Osteoblast (primary cell): Measurements from ENCODE around the gene TNN. TPM values are rescaled to one million over a fixed set of nuclear protein-coding genes. Genes with fewer than 3 reads are reported as not detected.
A peak's percentile ranks its signal among the peaks of the same experiment; 100 is the strongest.

Experiments
- DNase-seq: peaks from one replicate; pipeline ENCODE4 v3.0.0; 2011; ENCODE audit warnings: low spot score, mixed read lengths; ENCODE audit not compliant: insufficient read length; ENCODE audit errors: missing footprints
- H2AFZ ChIP-seq: 2 replicates; pipeline ENCODE4 v1.6.0; 2011; ENCODE audit warnings: mild to moderate bottlenecking, low read length
- H3K27ac ChIP-seq: 2 replicates; pipeline ENCODE4 v1.5.1; 2011; ENCODE audit warnings: mild to moderate bottlenecking, low read depth, low read length, moderate library complexity
- H3K27me3 ChIP-seq: 2 replicates; pipeline ENCODE4 v1.6.0; 2012; ENCODE audit warnings: mild to moderate bottlenecking, control low read depth, inconsistent platforms, low read length, moderate library complexity; ENCODE audit not compliant: insufficient read depth
- H3K36me3 ChIP-seq: 2 replicates; pipeline ENCODE4 v1.5.1; 2011; ENCODE audit warnings: mild to moderate bottlenecking, low read length, control low read depth, moderate library complexity; ENCODE audit not compliant: insufficient read depth
- H3K4me1 ChIP-seq: 2 replicates; pipeline ENCODE4 v1.5.1; 2011; ENCODE audit warnings: mild to moderate bottlenecking, low read length, control low read depth, moderate library complexity; ENCODE audit not compliant: insufficient read depth
- H3K4me2 ChIP-seq: 2 replicates; pipeline ENCODE4 v1.6.0; 2011; ENCODE audit warnings: mild to moderate bottlenecking, low read length; ENCODE audit not compliant: insufficient read depth
- H3K4me3 ChIP-seq: fragments of 200-600 bp; sonication (generic); 3 replicates; pipeline ENCODE4 v1.5.1; 2012; ENCODE audit warnings: mild to moderate bottlenecking, low read length, inconsistent platforms; ENCODE audit not compliant: insufficient read depth
- H3K79me2 ChIP-seq: 2 replicates; pipeline ENCODE4 v1.6.0; 2012; ENCODE audit warnings: mild to moderate bottlenecking, low read length, control low read depth, inconsistent platforms; ENCODE audit not compliant: insufficient read depth
- H3K9me3 ChIP-seq: 2 replicates; pipeline ENCODE4 v1.5.1; 2011; ENCODE audit warnings: low read depth, low read length, control low read depth
- H4K20me1 ChIP-seq: 2 replicates; pipeline ENCODE4 v1.6.0; 2012; ENCODE audit warnings: mild to moderate bottlenecking, low read length, control low read depth; ENCODE audit not compliant: insufficient read depth
- CTCF ChIP-seq: IDR thresholded peaks from 2 replicates; pipeline ENCODE4 v1.5.1; 2011; ENCODE audit warnings: mild to moderate bottlenecking, low read depth, low read length, moderate library complexity; ENCODE audit errors: extremely low read depth
- total RNA-seq: library from RNA; depleted of rRNA; stranded (reverse); fragments of >200 nt; gene quantifications from 2 replicates; pipeline ENCODE4 v1.2.3, GENCODE V29; 2012

The TNN gene
- total RNA-seq, 1 donor, result under 0.01 TPM

- H3K27ac ChIP-seq, result no peak overlapping the region
Measured at GRCh38 chr1:175191659-175192058, 124.0 kb downstream of the TNN start.

GRCh38 chr1:175192111-175192629 is 124.5 kb downstream of the TNN start:
- H3K9me3 ChIP-seq, result no peaks in the 10 kb centered on the region
- peak; percentile 80 for DNase-seq
- no peaks in the 10 kb centered on the region for H3K79me2 ChIP-seq
- H3K4me3 ChIP-seq, result peak overlapping the region; percentile 69
- no peaks in the 10 kb centered on the region for H3K36me3 ChIP-seq
- H2AFZ ChIP-seq, result peak overlapping the region; percentile 70
- H3K27ac ChIP-seq, result no peak overlapping the region
- peaks cover 5% of the 10 kb centered on the region for H3K4me1 ChIP-seq
- H3K27me3 ChIP-seq, result peaks cover 9% of the 10 kb centered on the region
- H3K4me2 ChIP-seq, result peak overlapping the region; percentile 85
- no peaks in the 10 kb centered on the region for H4K20me1 ChIP-seq
- no peak for TF ChIP-seq CTCF

More at GRCh38 chr1:175191659-175192058, 124.0 kb downstream of the TNN start:
- Histone ChIP-seq H2AFZ (no peak overlapping the region), H3K4me1 (peaks cover 5% of the 10 kb centered on the region), H4K20me1 (no peaks in the 10 kb centered on the region), H3K9me3 (no peaks in the 10 kb centered on the region), H3K27me3 (peaks cover 9% of the 10 kb centered on the region), H3K4me2 (peak overlapping the region; percentile 85), H3K36me3 (no peaks in the 10 kb centered on the region), H3K4me3 (peak overlapping the region; percentile 69), H3K79me2 (no peaks in the 10 kb centered on the region)
- TF ChIP-seq CTCF, result no peak
- DNase-seq, result no peak

- Histone ChIP-seq H2AFZ (peak within 1 kb of the TSS; percentile 81), H3K27ac (no peak within 1 kb of the TSS), H3K4me3 (peak within 1 kb of the TSS; percentile 69), H3K27me3 (peaks cover 9% of the 10 kb centered on the region), H3K79me2 (no peaks in the 10 kb centered on the region), H3K4me2 (peak within 1 kb of the TSS; percentile 85), H3K36me3 (no peaks in the 10 kb centered on the region), H3K9me3 (no peaks in the 10 kb centered on the region), H4K20me1 (no peaks in the 10 kb centered on the region), H3K4me1 (peaks cover 5% of the 10 kb centered on the region)
- TF ChIP-seq CTCF, result no peak
- no peak for DNase-seq
Measured at GRCh38 chr1:175192630-175193526, 125.2 kb downstream of the TNN start, which contains the start of gene KIAA0040. Gene KIAA0040, minus strand, starts transcription at chr1:175192776. Its CDS starts 31,763 bp downstream, at chr1:175161013.

GRCh38 chr1:175193527-175193910 is 125.9 kb downstream of the TNN start:
- Histone ChIP-seq H3K36me3 (no peaks in the 10 kb centered on the region), H2AFZ (peak overlapping the region; percentile 81), H3K79me2 (no peaks in the 10 kb centered on the region), H4K20me1 (no peaks in the 10 kb centered on the region), H3K27me3 (peaks cover 9% of the 10 kb centered on the region), H3K27ac (no peak overlapping the region), H3K4me1 (peaks cover 5% of the 10 kb centered on the region), H3K4me2 (peak overlapping the region; percentile 85), H3K9me3 (no peaks in the 10 kb centered on the region), H3K4me3 (peak overlapping the region; percentile 69)
- peak; percentile 80 for DNase-seq
- TF ChIP-seq CTCF, result no peak
